Measurements from ENCODE around the gene CCR6.

The CCR6 gene

GRCh38 chr6:167107787-167108186 lies 15.1 kb upstream of the CCR6 start:
- no peak overlapping the region for H3K4me3 ChIP-seq (ENCODE audit: low read depth, low read length)
- TF ChIP-seq POLR2A (IDR thresholded peaks at IDR 0.05; ENCODE audit: extremely low read depth, insufficient read length) (no peak), MYC (IDR thresholded peaks at IDR 0.05; ENCODE audit: low read depth, low read length) (no peak), CTCF (IDR thresholded peaks at IDR 0.05; ENCODE audit: low read depth, low read length) (no peak), MAX (IDR thresholded peaks at IDR 0.05; ENCODE audit: low read depth, low read length) (no peak)
- DNase-seq (ENCODE audit: low read depth), result no peak

GRCh38 chr6:167108278-167108677 lies 14.6 kb upstream of the CCR6 start:
- no peak overlapping the region for H3K4me3 ChIP-seq (ENCODE audit: low read depth, low read length)
- TF ChIP-seq MYC (IDR thresholded peaks at IDR 0.05; ENCODE audit: low read depth, low read length) (no peak), POLR2A (IDR thresholded peaks at IDR 0.05; ENCODE audit: extremely low read depth, insufficient read length) (no peak), CTCF (IDR thresholded peaks at IDR 0.05; ENCODE audit: low read depth, low read length) (no peak), MAX (IDR thresholded peaks at IDR 0.05; ENCODE audit: low read depth, low read length) (no peak)
- DNase-seq (ENCODE audit: low read depth), result no peak

GRCh38 chr6:167109651-167110050 lies 13.2 kb upstream of the CCR6 start:
- no peak for DNase-seq (ENCODE audit: low read depth)
- TF ChIP-seq CTCF (IDR thresholded peaks at IDR 0.05; ENCODE audit: low read depth, low read length) (no peak), POLR2A (IDR thresholded peaks at IDR 0.05; ENCODE audit: extremely low read depth, insufficient read length) (no peak), MAX (IDR thresholded peaks at IDR 0.05; ENCODE audit: low read depth, low read length) (no peak), MYC (IDR thresholded peaks at IDR 0.05; ENCODE audit: low read depth, low read length) (no peak)
- no peak overlapping the region for H3K4me3 ChIP-seq (ENCODE audit: low read depth, low read length)

GRCh38 chr6:167111597-167111996 lies 11.3 kb upstream of the CCR6 start:
- no peak for DNase-seq (ENCODE audit: low read depth)
- TF ChIP-seq POLR2A (IDR thresholded peaks at IDR 0.05; ENCODE audit: extremely low read depth, insufficient read length), result no peak
- TF ChIP-seq CTCF (IDR thresholded peaks at IDR 0.05; ENCODE audit: low read depth, low read length), result no peak
- TF ChIP-seq MAX (IDR thresholded peaks at IDR 0.05; ENCODE audit: low read depth, low read length), result no peak
- no peak for TF ChIP-seq MYC (IDR thresholded peaks at IDR 0.05; ENCODE audit: low read depth, low read length)
- H3K4me3 ChIP-seq (ENCODE audit: low read depth, low read length), result no peak overlapping the region

GRCh38 chr6:167112421-167112820 lies 10.5 kb upstream of the CCR6 start:
- no peak overlapping the region for H3K4me3 ChIP-seq (ENCODE audit: low read depth, low read length)
- TF ChIP-seq POLR2A (IDR thresholded peaks at IDR 0.05; ENCODE audit: extremely low read depth, insufficient read length), result no peak
- no peak for TF ChIP-seq MAX (IDR thresholded peaks at IDR 0.05; ENCODE audit: low read depth, low read length)
- TF ChIP-seq MYC (IDR thresholded peaks at IDR 0.05; ENCODE audit: low read depth, low read length), result no peak
- no peak for TF ChIP-seq CTCF (IDR thresholded peaks at IDR 0.05; ENCODE audit: low read depth, low read length)

More at GRCh38 chr6:167112421-167112820, 10.5 kb upstream of the CCR6 start:
- no peak for DNase-seq (ENCODE audit: low read depth)
